Endothelial cell of umbilical vein (primary cell): ENCODE measurements around the gene HDAC4. TPM values are rescaled to one million over a fixed set of nuclear protein-coding genes. Genes with fewer than 3 reads are reported as not detected.

Experiments used
- BruUV-seq: library from RNA; stranded (reverse); fragments of 400-500 nt; replicated peaks from 2 replicates; lab custom pipeline; 2021; lab: Mats Ljungman, UMichigan
- CTCF ChIA-PET: fragments of 300-600, 350-600 bp; sonication (Branson Sonifier 250); formaldehyde crosslinking; loops from one replicate; lab custom pipeline; 2021; ENCODE audit warnings: antibody characterized with exemption, inconsistent platforms; lab: Charles Lee
- POLR2A ChIA-PET: fragments of 300-600, 350-600 bp; sonication (Branson Sonifier 250); formaldehyde crosslinking; loops from one replicate; lab custom pipeline; 2021; ENCODE audit warnings: antibody characterized with exemption, inconsistent platforms; lab: Charles Lee
- DNase-seq: peaks from one replicate; pipeline ENCODE4 v3.0.0-alpha.2; 2011; ENCODE audit warnings: low read depth, low spot score
- FAIRE-seq: peaks from 2 replicates; lab custom pipeline; 2011; peaks lifted over from hg19 to GRCh38; lab: Jason Lieb, UNC
- H2AFZ ChIP-seq: 2 replicates; pipeline ENCODE4 v1.6.0; 2012; ENCODE audit warnings: low read depth, low read length, control low read depth, inconsistent platforms
- H3K27ac ChIP-seq: 2 replicates; pipeline ENCODE4 v1.5.1; 2011; ENCODE audit warnings: low read depth, mild to moderate bottlenecking, control low read depth, low read length, moderate library complexity; ENCODE audit not compliant: insufficient read depth
- H3K27me3 ChIP-seq, 2 experiments: 2 replicates each; pipeline versions ENCODE4 v1.6.0 to v1.6.1; 2011; ENCODE audit warnings: low read length in 2 of 2, mixed read lengths in 1 of 2; ENCODE audit not compliant: control insufficient read depth in 2 of 2, insufficient read depth in 2 of 2
- H3K36me3 ChIP-seq, 2 experiments: 2 replicates in 1 of 2; 3 replicates in 1 of 2; pipeline ENCODE4 v1.5.1; 2011; ENCODE audit warnings: low read length in 2 of 2, mild to moderate bottlenecking in 1 of 2, moderate library complexity in 1 of 2; ENCODE audit not compliant: control insufficient read depth in 2 of 2, insufficient read depth in 2 of 2; ENCODE audit errors: extremely low read depth in 1 of 2
- H3K4me1 ChIP-seq: 3 replicates; pipeline ENCODE4 v1.5.1; 2011; ENCODE audit warnings: mild to moderate bottlenecking, low read length; ENCODE audit not compliant: control insufficient read depth, insufficient read depth; ENCODE audit errors: extremely low read depth
- H3K4me2 ChIP-seq: 2 replicates; pipeline ENCODE4 v1.6.1; 2011; ENCODE audit warnings: low read length, control low read depth, mixed read lengths; ENCODE audit not compliant: insufficient read depth
- H3K4me3 ChIP-seq, 3 experiments: fragments of 200-600 bp in 1 of 3; sonication (generic), shearing (Covaris generic) in 1 of 3; replicated peaks in 1 of 3; 2 replicates each; pipeline ENCODE4 v1.5.1; 2011 to 2016; ENCODE audit warnings: control low read depth in 3 of 3, low read length in 3 of 3, mild to moderate bottlenecking in 2 of 3, inconsistent platforms in 1 of 3, low read depth in 1 of 3, moderate library complexity in 1 of 3; ENCODE audit not compliant: insufficient read depth in 1 of 3
- H3K79me2 ChIP-seq: 2 replicates; pipeline ENCODE4 v1.6.0; 2012; ENCODE audit warnings: low read length, inconsistent platforms; ENCODE audit not compliant: control insufficient read depth, insufficient read depth
- H3K9ac ChIP-seq: replicated peaks from 2 replicates; pipeline ENCODE3; 2011; ENCODE audit warnings: low read length, control low read depth; ENCODE audit not compliant: insufficient read depth; ENCODE audit errors: extremely low read depth
- H3K9me1 ChIP-seq: replicated peaks from 3 replicates; pipeline ENCODE4 v1.6.0; 2011; ENCODE audit warnings: mild to moderate bottlenecking, low read length; ENCODE audit not compliant: control insufficient read depth, insufficient read depth; ENCODE audit errors: extremely low read depth
- H3K9me3 ChIP-seq: replicated peaks from 2 replicates; pipeline ENCODE4 v1.5.1; 2012; ENCODE audit warnings: low read length, inconsistent platforms; ENCODE audit not compliant: control insufficient read depth, insufficient read depth
- H4K20me1 ChIP-seq: replicated peaks from 2 replicates; pipeline ENCODE3; 2011; ENCODE audit warnings: mild to moderate bottlenecking, low read length; ENCODE audit not compliant: control insufficient read depth, insufficient read depth; ENCODE audit errors: extremely low read depth
- CTCF ChIP-seq, 2 donors: IDR thresholded peaks; 1 replicate in 1 of 2; 2 replicates in 1 of 2; pipeline ENCODE4 v1.5.1; 2011; ENCODE audit warnings: low read length in 2 of 2, mild to moderate bottlenecking in 2 of 2, moderate library complexity in 2 of 2, control low read depth in 1 of 2, inconsistent platforms in 1 of 2, low read depth in 1 of 2; ENCODE audit not compliant: insufficient read depth in 1 of 2; ENCODE audit errors: extremely low read depth in 1 of 2
- EZH2 ChIP-seq: IDR thresholded peaks from 2 replicates; pipeline ENCODE4 v1.6.1; 2012; ENCODE audit warnings: borderline replicate concordance, low read depth, mild to moderate bottlenecking, moderate library complexity, low read length, inconsistent platforms; ENCODE audit not compliant: severe bottlenecking
- FOS ChIP-seq: IDR thresholded peaks from 2 replicates; pipeline ENCODE4 v1.6.1; 2011; ENCODE audit warnings: mild to moderate bottlenecking, low read length, moderate library complexity, borderline replicate concordance; ENCODE audit not compliant: insufficient read depth
- GATA2 ChIP-seq: IDR thresholded peaks from 2 replicates; pipeline ENCODE4 v1.7.0; 2011; ENCODE audit warnings: low read depth, mild to moderate bottlenecking, moderate library complexity, mixed read lengths, low read length; ENCODE audit not compliant: insufficient read length, insufficient read depth
- JUN ChIP-seq: IDR thresholded peaks from 2 replicates; pipeline ENCODE4 v1.6.1; 2011; ENCODE audit warnings: borderline replicate concordance, low read depth; ENCODE audit not compliant: insufficient read length, insufficient read depth
- MAX ChIP-seq: IDR thresholded peaks from 2 replicates; pipeline ENCODE4 v1.6.1; 2011; ENCODE audit not compliant: insufficient read depth, insufficient read length
- MYC ChIP-seq: IDR thresholded peaks from one replicate; pipeline ENCODE4 v1.6.1; 2011; ENCODE audit warnings: mild to moderate bottlenecking, low read depth, low read length
- POLR2A ChIP-seq: IDR thresholded peaks from 2 replicates; pipeline ENCODE4 v1.6.1; 2012; ENCODE audit warnings: low read depth, mild to moderate bottlenecking, control low read depth, low read length
- POLR2AphosphoS5 ChIP-seq: IDR thresholded peaks from 2 replicates; pipeline ENCODE4 v1.6.1; 2012; ENCODE audit warnings: low read depth, mild to moderate bottlenecking, control low read depth, low read length, moderate library complexity; ENCODE audit not compliant: insufficient read depth
- dilution Hi-C: fragments of 300-500 bp; cut with MboI; formaldehyde crosslinking; loops from one replicate; pipeline ENCODE4 v1.15.0; 2019; ENCODE audit warnings: low sequenced_read_pairs; ENCODE audit not compliant: extremely low pct_ligation_motif_present
- intact Hi-C: fragments of 100-400 bp; cut with micrococcal nuclease; formaldehyde crosslinking; loops from one replicate; pipeline ENCODE4 v1.10.0; 2022
- polyA plus RNA-seq, 4 experiments: library from polyadenylated mRNA; depleted of rRNA in 3 of 4; stranded (reverse) in 3 of 4; unstranded in 1 of 4; fragments of >200 nt; gene quantifications; 2 replicates each; pipeline versions ENCODE4 v1.2.1 to v1.2.3, GENCODE V29; 2011 to 2012; ENCODE audit warnings: missing spikeins in 1 of 4
- total RNA-seq: library from RNA; stranded (reverse); gene quantifications from 2 replicates; pipeline ENCODE4 v1.2.3, GENCODE V29; 2021

HDAC4 gene
- total and polyA plus RNA-seq, 2 donors (not counting 3 experiments of a cell fraction or from before 2014, with no cell fraction given), result 13.4 to 33.0 TPM

GRCh38 chr2:239206042-239206441 is 194.8 kb downstream of the HDAC4 start:
- no peaks in the 10 kb centered on the region for H3K79me2 ChIP-seq
- no peaks in the 10 kb centered on the region for H3K9me1 ChIP-seq
- BruUV-seq, result no TSS peak
- no peak overlapping the region for H3K27ac ChIP-seq
- no peak overlapping the region for H3K4me3 ChIP-seq
- dilution Hi-C loops, result no loop called here
- CTCF ChIA-PET, result no interaction called here
- DNase-seq (no peak), FAIRE-seq (no peak)
- no peaks in the 10 kb centered on the region for H3K36me3 ChIP-seq
- H3K9ac ChIP-seq, result no peak overlapping the region
- no peaks in the 10 kb centered on the region for H3K27me3 ChIP-seq
- POLR2A ChIA-PET, result no interaction called here
- intact Hi-C loops, result loop anchor here (5.0 kb wide), 1 partner anchor 791 kb away; no protein-coding TSS in a partner anchor
- no peaks in the 10 kb centered on the region for H3K9me3 ChIP-seq
- H3K4me2 ChIP-seq, result no peak overlapping the region
- no peaks in the 10 kb centered on the region for H4K20me1 ChIP-seq
- no peaks in the 10 kb centered on the region for H3K4me1 ChIP-seq
- no peak overlapping the region for H2AFZ ChIP-seq
- TF ChIP-seq CTCF (IDR thresholded peaks at IDR 0.05; ENCODE audit: extremely low read depth in 1 of 2, insufficient read depth in 1 of 2, low read depth in 1 of 2, low read length in 2 of 2) (no peak), EZH2 (no peak), MYC (no peak), MAX (no peak), GATA2 (no peak), JUN (no peak), POLR2AphosphoS5 (no peak), FOS (no peak), POLR2A (no peak)
